ENCODE results near the gene WSB1.

The WSB1 gene

GRCh38 chr17:27281438-27281837 is 12.5 kb upstream of the WSB1 start:
- no peak for DNase-seq

GRCh38 chr17:27282054-27282551 is 11.8 kb upstream of the WSB1 start:
- DNase-seq, result no peak

GRCh38 chr17:27283060-27283459 is 10.9 kb upstream of the WSB1 start:
- no peak for DNase-seq

GRCh38 chr17:27283751-27284150 is 10.2 kb upstream of the WSB1 start:
- DNase-seq, result no peak

GRCh38 chr17:27284811-27285415 is 9.0 kb upstream of the WSB1 start:
- DNase-seq, result no peak

GRCh38 chr17:27285516-27285915 is 8.4 kb upstream of the WSB1 start:
- no peak for DNase-seq

- no peak for DNase-seq
Measured at GRCh38 chr17:27288183-27288582, 5.7 kb upstream of the WSB1 start.

- DNase-seq, result no peak
Measured at GRCh38 chr17:27289856-27290255, 4.1 kb upstream of the WSB1 start.

GRCh38 chr17:27290916-27291598 is 2.9 kb upstream of the WSB1 start:
- no peak for DNase-seq

GRCh38 chr17:27293359-27293897 is 486 bp upstream of the WSB1 start:
- DNase-seq, result no peak

GRCh38 chr17:27294689-27295630 is 1.0 kb downstream of the WSB1 start:
- DNase-seq, result no peak

GRCh38 chr17:27295945-27296344 is 2.0 kb downstream of the WSB1 start:
- DNase-seq, result no peak

- DNase-seq, result no peak
Measured at GRCh38 chr17:27296428-27296979, 2.6 kb downstream of the WSB1 start.

- DNase-seq, result no peak
Measured at GRCh38 chr17:27299384-27300049, 5.6 kb downstream of the WSB1 start.

- DNase-seq, result no peak
Measured at GRCh38 chr17:27303734-27304133, 9.8 kb downstream of the WSB1 start.

GRCh38 chr17:27306276-27306835 is 12.4 kb downstream of the WSB1 start:
- DNase-seq, result no peak

- DNase-seq, result no peak
Measured at GRCh38 chr17:27310565-27311110, 16.7 kb downstream of the WSB1 start.

GRCh38 chr17:27313301-27313700 is 19.4 kb downstream of the WSB1 start:
- DNase-seq, result no peak

- DNase-seq, result no peak
Measured at GRCh38 chr17:27315322-27315721, 21.4 kb downstream of the WSB1 start.

GRCh38 chr17:27315796-27316465 is 22.0 kb downstream of the WSB1 start:
- DNase-seq, result no peak

GRCh38 chr17:27318228-27318627 is 24.3 kb downstream of the WSB1 start:
- no peak for DNase-seq
